ENCODE measurements around the gene NCAPD3.

The NCAPD3 gene

DNA sequence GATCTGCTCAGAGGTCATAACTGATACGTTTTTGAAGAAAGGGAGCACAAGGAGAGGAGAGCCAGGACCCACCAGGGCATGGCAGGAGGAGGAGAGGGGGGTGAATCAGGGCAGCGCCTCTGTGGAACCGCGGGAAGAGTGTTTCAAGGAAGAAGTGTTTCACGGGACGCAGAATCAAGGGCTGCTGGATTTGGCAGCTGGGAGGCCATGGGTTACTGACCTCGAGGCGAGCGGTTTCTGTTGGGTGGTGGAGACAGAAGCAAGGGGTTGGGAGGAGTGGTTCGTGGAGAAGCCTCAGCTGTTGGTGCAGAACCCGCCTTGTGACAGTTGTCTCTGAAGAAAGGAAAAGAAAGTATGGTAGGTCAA, 13.8 kb upstream of the NCAPD3 start:
- Histone ChIP-seq H3K14ac (ENCODE audit: low read length) (no peak overlapping the region), H3K79me1 (ENCODE audit: low read depth, low read length) (no peaks in the 10 kb centered on the region), H3K27ac (replicated peaks; ENCODE audit: low read length) (no peak overlapping the region), H4K91ac (ENCODE audit: low read depth, low read length, poor library complexity) (no peak overlapping the region), H3K4me3 (ENCODE audit: low read length in 2 of 2) (no peak overlapping the region), H3K4me2 (ENCODE audit: insufficient read depth, low read length, poor library complexity, severe bottlenecking) (no peak overlapping the region), H3K4me1 (ENCODE audit: control insufficient read depth in 2 of 2, insufficient read depth in 1 of 2, low read depth in 1 of 2, low read length in 2 of 2) (no peaks in the 10 kb centered on the region), H2BK120ac (ENCODE audit: low read depth, low read length) (no peak overlapping the region), H2BK15ac (ENCODE audit: low read length) (no peak overlapping the region), H3K36me3 (replicated peaks in 1 of 2; ENCODE audit: control insufficient read depth in 2 of 2, insufficient read depth in 2 of 2, low read length in 2 of 2) (peaks cover 3 to 48% of the 10 kb centered on the region in 2 donors), H3K9ac (ENCODE audit: low read depth, low read length, poor library complexity) (no peak overlapping the region), H3K27me3 (ENCODE audit: control insufficient read depth in 3 of 3, insufficient read depth in 3 of 3, low read depth in 1 of 3, low read length in 3 of 3) (no peaks in the 10 kb centered on the region), H3K23ac (ENCODE audit: low read depth, low read length, poor library complexity) (no peak overlapping the region), H2BK12ac (ENCODE audit: low read length) (no peak overlapping the region), H2BK5ac (ENCODE audit: low read length) (no peak overlapping the region), H4K8ac (ENCODE audit: low read depth, low read length) (no peak overlapping the region), H3K18ac (ENCODE audit: low read length) (no peak overlapping the region), H2AFZ (ENCODE audit: low read length) (no peak overlapping the region), H3K9me3 (replicated peaks in 1 of 2; ENCODE audit: control insufficient read depth in 2 of 2, insufficient read depth in 1 of 2, low read depth in 1 of 2, low read length in 2 of 2) (no peaks in the 10 kb centered on the region), H2AK5ac (ENCODE audit: low read depth, low read length) (no peak overlapping the region), H3K4ac (ENCODE audit: low read length) (no peak overlapping the region)
- DNase-seq (ENCODE audit: low spot score) = no peak
- no CpG with 5 or more reads among the region's 11 CpGs for WGBS, 2 donors (ENCODE audit: extremely low coverage in 2 of 2, insufficient read length in 2 of 2, insufficient replicate concordance in 1 of 2)

DNA sequence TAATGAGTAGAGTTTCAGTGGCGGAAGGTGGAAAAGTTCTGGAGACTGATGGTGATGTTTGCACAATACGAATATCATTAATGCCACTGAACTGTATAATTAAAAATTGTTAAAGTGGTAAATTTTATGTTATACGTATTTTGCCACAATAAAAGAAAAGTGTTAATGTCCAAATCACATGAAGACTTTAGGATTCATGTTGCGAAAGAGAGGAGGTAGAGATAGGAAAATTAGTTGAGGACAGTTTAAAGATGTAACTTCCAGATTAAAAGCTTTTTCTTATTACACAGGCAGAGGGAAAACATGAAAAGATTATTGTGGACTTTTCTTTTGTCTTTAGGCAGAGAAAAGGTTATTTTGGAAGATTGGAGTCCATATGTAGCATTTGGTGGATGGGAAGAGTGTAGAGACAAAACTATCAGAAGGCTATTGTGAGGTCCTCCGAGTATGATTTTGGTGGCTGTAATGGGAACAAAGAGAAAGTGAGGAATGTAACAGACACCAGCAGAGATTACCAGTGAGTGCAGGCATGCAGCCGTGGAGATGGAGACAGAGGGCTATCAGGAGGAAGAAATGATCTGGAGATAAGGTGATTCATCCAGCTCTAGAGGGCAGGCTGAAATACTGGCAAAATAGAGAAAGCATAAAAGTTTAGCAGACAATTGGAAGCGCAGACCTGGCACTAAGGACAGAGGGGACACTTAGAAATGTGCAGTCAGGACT, 13.2 kb upstream of the NCAPD3 start:
- H2BK5ac ChIP-seq (ENCODE audit: low read length) = no peak overlapping the region

DNA sequence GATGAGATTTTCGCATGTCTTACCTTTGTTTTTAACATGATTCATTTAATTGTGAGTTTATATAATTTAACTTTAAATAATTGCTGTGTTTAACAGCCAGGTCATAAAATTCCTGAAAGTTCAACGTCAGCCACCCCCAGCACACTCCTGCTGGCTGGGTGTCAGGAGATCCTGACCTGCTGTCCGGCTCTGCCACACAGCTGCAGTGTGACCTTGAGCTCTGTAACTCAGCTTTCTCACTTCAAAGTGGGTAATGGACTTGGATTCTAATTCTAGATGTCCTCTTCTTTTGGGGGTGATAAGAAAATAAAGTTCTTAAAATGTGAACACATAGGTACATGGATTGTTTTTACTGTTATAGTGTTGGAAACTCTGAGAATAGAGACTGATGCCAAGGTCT, 11.6 kb upstream of the NCAPD3 start:
- Histone ChIP-seq H3K36me3 (replicated peaks in 1 of 2; ENCODE audit: control insufficient read depth in 2 of 2, insufficient read depth in 2 of 2, low read length in 2 of 2) (peaks cover 0 to 29% of the 10 kb centered on the region in 2 donors), H3K9ac (ENCODE audit: low read depth, low read length, poor library complexity) (no peak overlapping the region), H2AFZ (ENCODE audit: low read length) (no peak overlapping the region), H3K4me2 (ENCODE audit: insufficient read depth, low read length, poor library complexity, severe bottlenecking) (no peak overlapping the region), H2BK15ac (ENCODE audit: low read length) (no peak overlapping the region), H2BK5ac (ENCODE audit: low read length) (no peak overlapping the region), H3K4me1 (ENCODE audit: control insufficient read depth in 2 of 2, insufficient read depth in 1 of 2, low read depth in 1 of 2, low read length in 2 of 2) (no peaks in the 10 kb centered on the region), H3K9me3 (replicated peaks in 1 of 2; ENCODE audit: control insufficient read depth in 2 of 2, insufficient read depth in 1 of 2, low read depth in 1 of 2, low read length in 2 of 2) (no peaks in the 10 kb centered on the region), H3K18ac (ENCODE audit: low read length) (no peak overlapping the region), H3K14ac (ENCODE audit: low read length) (no peak overlapping the region), H4K8ac (ENCODE audit: low read depth, low read length) (no peak overlapping the region), H3K27ac (replicated peaks; ENCODE audit: low read length) (no peak overlapping the region), H3K27me3 (ENCODE audit: control insufficient read depth in 3 of 3, insufficient read depth in 3 of 3, low read depth in 1 of 3, low read length in 3 of 3) (no peaks in the 10 kb centered on the region), H3K23ac (ENCODE audit: low read depth, low read length, poor library complexity) (no peak overlapping the region), H2AK5ac (ENCODE audit: low read depth, low read length) (no peak overlapping the region), H3K4ac (ENCODE audit: low read length) (no peak overlapping the region), H4K91ac (ENCODE audit: low read depth, low read length, poor library complexity) (no peak overlapping the region), H3K4me3 (ENCODE audit: low read length in 2 of 2) (no peak overlapping the region), H2BK12ac (ENCODE audit: low read length) (no peak overlapping the region), H2BK120ac (ENCODE audit: low read depth, low read length) (no peak overlapping the region), H3K79me1 (ENCODE audit: low read depth, low read length) (peaks cover 2% of the 10 kb centered on the region)
- no peak for DNase-seq (ENCODE audit: low spot score)
- no CpG with 5 or more reads among the region's 3 CpGs for WGBS, 2 donors (ENCODE audit: extremely low coverage in 2 of 2, insufficient read length in 2 of 2, insufficient replicate concordance in 1 of 2)

More for the DNA sequence above, 13.2 kb upstream of the NCAPD3 start:
- H3K18ac ChIP-seq (ENCODE audit: low read length) = no peak overlapping the region
- no peak for DNase-seq (ENCODE audit: low spot score)
- no peaks in the 10 kb centered on the region for H3K4me1 ChIP-seq (ENCODE audit: control insufficient read depth in 2 of 2, insufficient read depth in 1 of 2, low read depth in 1 of 2, low read length in 2 of 2)
- H2BK120ac ChIP-seq (ENCODE audit: low read depth, low read length) = no peak overlapping the region
- H2AK5ac ChIP-seq (ENCODE audit: low read depth, low read length) = no peak overlapping the region
- no peak overlapping the region for H2BK12ac ChIP-seq (ENCODE audit: low read length)
- H2AFZ ChIP-seq (ENCODE audit: low read length) = no peak overlapping the region
- H3K79me1 ChIP-seq (ENCODE audit: low read depth, low read length) = no peaks in the 10 kb centered on the region
- WGBS, 2 donors (ENCODE audit: extremely low coverage in 2 of 2, insufficient read length in 2 of 2, insufficient replicate concordance in 1 of 2) = no CpG with 5 or more reads among the region's 7 CpGs
- H4K91ac ChIP-seq (ENCODE audit: low read depth, low read length, poor library complexity) = no peak overlapping the region
- no peak overlapping the region for H2BK15ac ChIP-seq (ENCODE audit: low read length)
- no peak overlapping the region for H3K23ac ChIP-seq (ENCODE audit: low read depth, low read length, poor library complexity)
- H3K27ac ChIP-seq (replicated peaks; ENCODE audit: low read length) = no peak overlapping the region
- no peak overlapping the region for H3K4me3 ChIP-seq (ENCODE audit: low read length in 2 of 2)
- peaks cover 3 to 43% of the 10 kb centered on the region in 2 donors for H3K36me3 ChIP-seq (replicated peaks in 1 of 2; ENCODE audit: control insufficient read depth in 2 of 2, insufficient read depth in 2 of 2, low read length in 2 of 2)
- H4K8ac ChIP-seq (ENCODE audit: low read depth, low read length) = no peak overlapping the region
- H3K9ac ChIP-seq (ENCODE audit: low read depth, low read length, poor library complexity) = no peak overlapping the region
- no peak overlapping the region for H3K4me2 ChIP-seq (ENCODE audit: insufficient read depth, low read length, poor library complexity, severe bottlenecking)
- H3K4ac ChIP-seq (ENCODE audit: low read length) = no peak overlapping the region
- no peaks in the 10 kb centered on the region for H3K9me3 ChIP-seq (replicated peaks in 1 of 2; ENCODE audit: control insufficient read depth in 2 of 2, insufficient read depth in 1 of 2, low read depth in 1 of 2, low read length in 2 of 2)
- no peaks in the 10 kb centered on the region for H3K27me3 ChIP-seq (ENCODE audit: control insufficient read depth in 3 of 3, insufficient read depth in 3 of 3, low read depth in 1 of 3, low read length in 3 of 3)
- no peak overlapping the region for H3K14ac ChIP-seq (ENCODE audit: low read length)

DNA sequence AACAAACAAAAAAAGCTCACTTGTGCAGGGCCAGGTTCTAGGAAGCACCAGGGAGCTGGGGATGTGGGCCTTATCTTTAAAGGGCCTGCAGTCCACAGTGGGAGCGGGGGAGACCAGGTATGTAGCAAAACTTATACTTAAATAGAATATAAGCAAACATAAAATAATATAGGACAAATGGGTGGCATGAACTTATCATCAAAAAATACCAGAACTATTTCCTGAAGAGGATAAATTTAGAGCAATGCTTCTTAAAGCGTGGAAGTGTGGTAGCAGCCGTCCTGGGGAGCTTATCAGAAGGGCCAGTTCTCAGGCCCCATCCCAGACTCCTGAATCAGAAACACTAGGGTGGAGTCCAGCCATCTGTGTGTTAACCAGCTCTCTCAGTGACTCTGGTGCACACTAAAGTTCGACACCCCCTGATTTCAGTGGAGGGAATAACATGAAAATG, 10.0 kb upstream of the NCAPD3 start:
- Histone ChIP-seq H4K91ac (ENCODE audit: low read depth, low read length, poor library complexity) (no peak overlapping the region), H2AFZ (ENCODE audit: low read length) (no peak overlapping the region), H3K4me3 (ENCODE audit: low read length in 2 of 2) (no peak overlapping the region), H3K27ac (replicated peaks; ENCODE audit: low read length) (no peak overlapping the region), H3K36me3 (replicated peaks in 1 of 2; ENCODE audit: control insufficient read depth in 2 of 2, insufficient read depth in 2 of 2, low read length in 2 of 2) (peaks cover 0 to 14% of the 10 kb centered on the region in 2 donors), H3K9me3 (replicated peaks in 1 of 2; ENCODE audit: control insufficient read depth in 2 of 2, insufficient read depth in 1 of 2, low read depth in 1 of 2, low read length in 2 of 2) (no peaks in the 10 kb centered on the region), H2BK15ac (ENCODE audit: low read length) (no peak overlapping the region), H3K27me3 (ENCODE audit: control insufficient read depth in 3 of 3, insufficient read depth in 3 of 3, low read depth in 1 of 3, low read length in 3 of 3) (no peaks in the 10 kb centered on the region), H3K4me2 (ENCODE audit: insufficient read depth, low read length, poor library complexity, severe bottlenecking) (no peak overlapping the region), H2BK12ac (ENCODE audit: low read length) (no peak overlapping the region), H3K23ac (ENCODE audit: low read depth, low read length, poor library complexity) (no peak overlapping the region), H3K4ac (ENCODE audit: low read length) (no peak overlapping the region), H4K8ac (ENCODE audit: low read depth, low read length) (no peak overlapping the region), H2AK5ac (ENCODE audit: low read depth, low read length) (no peak overlapping the region), H3K4me1 (ENCODE audit: control insufficient read depth in 2 of 2, insufficient read depth in 1 of 2, low read depth in 1 of 2, low read length in 2 of 2) (peaks cover 0 to 2% of the 10 kb centered on the region in 2 donors), H3K9ac (ENCODE audit: low read depth, low read length, poor library complexity) (no peak overlapping the region), H2BK5ac (ENCODE audit: low read length) (no peak overlapping the region), H3K14ac (ENCODE audit: low read length) (no peak overlapping the region), H2BK120ac (ENCODE audit: low read depth, low read length) (no peak overlapping the region), H3K18ac (ENCODE audit: low read length) (no peak overlapping the region), H3K79me1 (ENCODE audit: low read depth, low read length) (peaks cover 2% of the 10 kb centered on the region)
- no CpG with 5 or more reads among the region's 4 CpGs for WGBS, 2 donors (ENCODE audit: extremely low coverage in 2 of 2, insufficient read length in 2 of 2, insufficient replicate concordance in 1 of 2)
- no peak for DNase-seq (ENCODE audit: low spot score)

Measured in neuronal stem cell (in vitro differentiated cells).